ENCODE results near the gene PIH1D1. TPM values are rescaled to one million over a fixed set of nuclear protein-coding genes. Genes with fewer than 3 reads are reported as not detected.

The PIH1D1 gene
- 97.8 and 107 TPM in 2 replicates for total RNA-seq

GRCh38 chr19:49451430-49452181 lies at the start of gene PIH1D1:
Gene PIH1D1, minus strand, starts transcription at chr19:49451814. Its CDS starts 240 bp downstream, at chr19:49451574.

GRCh38 chr19:49487277-49488045 lies 35.8 kb upstream of the PIH1D1 start, which contains the start of gene RPL13A:
Gene RPL13A, plus strand, starts transcription at chr19:49487608. Its CDS starts 22 bp downstream, at chr19:49487630.

GRCh38 chr19:49473868-49474541 lies 22.4 kb upstream of the PIH1D1 start, which contains the start of gene FLT3LG:
Gene FLT3LG, plus strand, starts transcription at chr19:49474215. Its CDS starts 425 bp downstream, at chr19:49474640.

GRCh38 chr19:49453013-49453756 lies 1.6 kb upstream of the PIH1D1 start, which contains the start of gene ALDH16A1:
Gene ALDH16A1, plus strand, starts transcription at chr19:49453225. Its CDS starts 107 bp downstream, at chr19:49453332.

GRCh38 chr19:49441210-49441959 lies 10.2 kb downstream of the PIH1D1 start, which contains the start of gene SLC17A7:
Gene SLC17A7, minus strand, starts transcription at chr19:49441527. Its CDS starts 148 bp downstream, at chr19:49441379.

GRCh38 chr19:49425178-49425577 lies 26.4 kb downstream of the PIH1D1 start, which contains the start of gene GFY:
Gene GFY, plus strand, starts transcription at chr19:49425388. Its CDS starts 1,043 bp downstream, at chr19:49426431.

GRCh38 chr19:49423071-49423984 lies 28.3 kb downstream of the PIH1D1 start, which contains the start of gene PTH2:
Gene PTH2, minus strand, starts transcription at chr19:49423441. Its CDS starts 102 bp downstream, at chr19:49423339.

Other genes starting within 250 kb of the PIH1D1 start
- gene SLC6A16, start 126.6 kb downstream of the PIH1D1 start, total RNA-seq: under 0.01 and 0.13 TPM in 2 replicates
- not detected in 2 replicates for gene CD37, start 116.4 kb downstream of the PIH1D1 start, total RNA-seq
- 56.5 and 59.7 TPM in 2 replicates for gene TEAD2, start 89.4 kb downstream of the PIH1D1 start, total RNA-seq
- gene DKKL1, start 87.9 kb downstream of the PIH1D1 start, total RNA-seq: 0.81 and 2.3 TPM in 2 replicates
- gene KASH5, start 63.6 kb downstream of the PIH1D1 start, total RNA-seq: not detected in 2 replicates
- gene PTH2, start 28.4 kb downstream of the PIH1D1 start, total RNA-seq: not detected in 2 replicates
- gene GFY, start 26.4 kb downstream of the PIH1D1 start, total RNA-seq: not detected in 2 replicates
- gene SLC17A7, start 10.3 kb downstream of the PIH1D1 start, total RNA-seq: under 0.01 TPM in 2 replicates
- gene ALDH16A1, start 1.4 kb upstream of the PIH1D1 start, total RNA-seq: 37.5 and 43.7 TPM in 2 replicates
- gene FLT3LG, start 22.4 kb upstream of the PIH1D1 start, total RNA-seq: 0.81 and 5.7 TPM in 2 replicates
- gene RPL13A, start 35.8 kb upstream of the PIH1D1 start, total RNA-seq: 3,557 and 5,004 TPM in 2 replicates
- gene RPS11, start 44.6 kb upstream of the PIH1D1 start, total RNA-seq: 3,157 and 4,504 TPM in 2 replicates
- gene FCGRT, start 60.8 kb upstream of the PIH1D1 start, total RNA-seq: 36.2 and 124 TPM in 2 replicates
- 88.3 and 94.6 TPM in 2 replicates for gene RCN3, start 76.2 kb upstream of the PIH1D1 start, total RNA-seq
- 135 and 207 TPM in 2 replicates for gene NOSIP, start 128.7 kb upstream of the PIH1D1 start, total RNA-seq
- 0.16 and 1.1 TPM in 2 replicates for gene PRRG2, start 129.5 kb upstream of the PIH1D1 start, total RNA-seq
- 12.1 and 15.8 TPM in 2 replicates for gene PRR12, start 139.4 kb upstream of the PIH1D1 start, total RNA-seq
- gene RRAS, start 188.3 kb upstream of the PIH1D1 start, total RNA-seq: 71.7 and 112 TPM in 2 replicates
- gene SCAF1, start 190.4 kb upstream of the PIH1D1 start, total RNA-seq: 39.8 and 41.7 TPM in 2 replicates
- 86.6 and 127 TPM in 2 replicates for gene IRF3, start 214.0 kb upstream of the PIH1D1 start, total RNA-seq
- 20.0 and 67.8 TPM in 2 replicates for gene BCL2L12, start 214.1 kb upstream of the PIH1D1 start, total RNA-seq
- 222 and 459 TPM in 2 replicates for gene PRMT1, start 225.5 kb upstream of the PIH1D1 start, total RNA-seq
- 0.38 and 0.49 TPM in 2 replicates for gene ADM5, start 237.8 kb upstream of the PIH1D1 start, total RNA-seq
- 4.4 and 30.8 TPM in 2 replicates for gene CPT1C, start 239.3 kb upstream of the PIH1D1 start, total RNA-seq